ENCODE results near the gene SLC35D2. TPM values are rescaled to one million over a fixed set of nuclear protein-coding genes. Genes with fewer than 3 reads are reported as not detected.
"Not testable (repeated sequence)": the region's sequence is repeated elsewhere in the genome, so short reads cannot be mapped to it uniquely, and the experiment has no call there.

The SLC35D2 gene
- total RNA-seq, 1 donor from 2014 or later = 18.3 TPM

DNA sequence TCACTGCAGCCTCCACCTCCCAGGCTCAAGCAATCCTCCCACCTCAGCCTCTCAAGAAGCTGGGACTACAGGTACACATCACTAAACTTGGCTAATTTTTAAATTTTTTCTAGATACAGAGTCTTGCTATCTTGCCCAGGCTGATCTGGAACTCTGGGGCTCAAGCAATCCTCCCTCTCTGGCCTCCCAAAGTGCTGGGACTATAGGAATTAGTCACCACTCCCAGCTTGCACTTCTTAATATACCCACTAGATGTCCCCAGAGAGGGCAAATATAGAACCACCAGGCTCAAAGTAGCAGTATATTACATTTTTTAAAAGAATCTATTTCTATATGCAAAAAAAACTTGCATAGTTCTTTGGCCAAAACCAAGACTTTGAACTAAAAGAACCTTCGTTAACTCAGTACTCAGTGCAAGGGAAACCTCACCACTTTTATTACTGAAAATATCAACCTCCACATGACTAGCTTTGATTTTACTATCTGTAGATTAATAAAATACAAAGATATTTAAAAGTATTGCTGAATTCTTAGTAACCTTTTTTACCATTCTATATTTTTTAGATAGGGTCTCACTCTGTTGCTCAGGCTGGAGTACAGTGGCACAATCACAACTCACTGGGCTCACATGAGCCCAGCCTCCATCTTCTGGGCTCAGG, 55.7 kb downstream of the SLC35D2 start:
- Mint-ChIP-seq H3K36me3 (ENCODE audit: unreplicated experiment) (peaks cover 4% of the 10 kb centered on the region), H3K27me3 (ENCODE audit: unreplicated experiment) (no peaks in the 10 kb centered on the region), H3K27ac (ENCODE audit: unreplicated experiment) (no peak overlapping the region), H3K4me1 (ENCODE audit: unreplicated experiment) (no peaks in the 10 kb centered on the region), H3K9me3 (ENCODE audit: unreplicated experiment) (no peaks in the 10 kb centered on the region), H3K4me3 (ENCODE audit: unreplicated experiment) (no peak overlapping the region)
- no peak for DNase-seq (ENCODE audit: extremely low spot score, unreplicated experiment)
- peak; percentile 85 for TF ChIP-seq CTCF (IDR thresholded peaks at IDR 0.05)

DNA sequence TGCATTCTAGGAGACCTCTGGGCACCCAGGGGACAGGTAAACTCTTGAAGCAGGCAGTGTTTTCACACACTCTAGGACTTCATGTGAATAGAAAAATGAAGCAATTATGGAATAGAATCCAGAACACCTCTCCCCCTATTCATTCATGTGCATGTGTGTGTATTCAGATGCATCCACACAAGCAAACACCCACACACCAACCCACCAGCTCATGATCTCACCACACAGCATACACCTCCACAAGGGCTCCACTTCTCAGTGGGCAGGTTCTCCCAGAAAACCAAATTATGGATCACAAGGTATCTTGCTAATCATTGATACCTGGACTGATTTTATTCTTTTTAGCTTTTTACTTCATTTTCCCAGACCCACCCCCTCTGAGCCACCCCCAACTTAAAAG, 60.3 kb downstream of the SLC35D2 start:
- Mint-ChIP-seq H3K9me3 (ENCODE audit: unreplicated experiment) (no peaks in the 10 kb centered on the region), H3K36me3 (ENCODE audit: unreplicated experiment) (peaks cover 7% of the 10 kb centered on the region), H3K27me3 (ENCODE audit: unreplicated experiment) (no peaks in the 10 kb centered on the region), H3K4me1 (ENCODE audit: unreplicated experiment) (no peaks in the 10 kb centered on the region), H3K4me3 (ENCODE audit: unreplicated experiment) (no peak overlapping the region), H3K27ac (ENCODE audit: unreplicated experiment) (no peak overlapping the region)
- DNase-seq (ENCODE audit: extremely low spot score, unreplicated experiment) = no peak
- no peak for TF ChIP-seq CTCF (IDR thresholded peaks at IDR 0.05)

DNA sequence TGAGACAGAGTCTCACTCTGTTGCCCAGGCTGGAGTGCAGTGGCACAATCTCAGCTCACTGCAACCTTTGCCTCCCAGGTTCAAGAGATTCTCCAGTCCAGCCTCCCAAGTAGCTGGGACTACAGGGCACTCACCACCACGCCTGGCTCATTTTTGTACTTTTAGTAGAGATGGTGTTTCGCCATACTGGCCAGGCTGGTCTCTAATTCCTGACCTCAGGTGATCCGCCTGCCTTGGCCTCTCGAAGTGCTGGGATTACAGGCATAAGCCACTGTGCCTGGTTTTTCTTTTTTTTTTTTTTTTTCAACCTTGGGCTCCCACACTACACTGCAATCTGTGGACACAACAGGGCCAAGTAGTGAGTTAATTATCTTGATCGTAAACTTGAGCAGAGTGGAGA, 60.8 kb downstream of the SLC35D2 start:
- not testable (repeated sequence) for H3K4me1 Mint-ChIP-seq (ENCODE audit: unreplicated experiment); DNase-seq (ENCODE audit: extremely low spot score, unreplicated experiment); H3K36me3 Mint-ChIP-seq (ENCODE audit: unreplicated experiment); H3K4me3 Mint-ChIP-seq (ENCODE audit: unreplicated experiment); H3K27ac Mint-ChIP-seq (ENCODE audit: unreplicated experiment); H3K27me3 Mint-ChIP-seq (ENCODE audit: unreplicated experiment); H3K9me3 Mint-ChIP-seq (ENCODE audit: unreplicated experiment)

- DNase-seq (ENCODE audit: extremely low spot score, unreplicated experiment); H3K9me3 Mint-ChIP-seq (ENCODE audit: unreplicated experiment); H3K4me3 Mint-ChIP-seq (ENCODE audit: unreplicated experiment); H3K36me3 Mint-ChIP-seq (ENCODE audit: unreplicated experiment); H3K27me3 Mint-ChIP-seq (ENCODE audit: unreplicated experiment); H3K4me1 Mint-ChIP-seq (ENCODE audit: unreplicated experiment); H3K27ac Mint-ChIP-seq (ENCODE audit: unreplicated experiment): not testable (repeated sequence)
Measured at GRCh38 chr9:96322210-96322609, 61.3 kb downstream of the SLC35D2 start.

DNA sequence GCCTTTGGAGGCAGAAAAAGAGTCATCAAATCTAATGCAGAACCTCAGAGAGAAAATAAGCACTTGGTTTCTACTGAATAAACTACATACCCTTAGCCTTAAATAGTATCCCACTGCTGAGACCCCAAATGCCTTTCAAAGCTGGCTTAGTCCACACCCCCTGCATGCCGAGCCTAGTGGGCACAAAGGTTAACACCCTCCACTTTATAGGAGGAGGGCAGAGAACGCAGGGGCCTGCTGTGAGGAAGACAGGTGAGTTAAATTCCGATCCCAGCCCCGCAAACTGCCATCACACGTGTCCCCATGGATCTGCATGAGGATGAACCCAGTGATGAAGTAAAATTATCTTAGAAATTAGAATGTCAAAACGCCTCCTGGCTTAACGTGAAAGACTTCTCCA, 62.0 kb downstream of the SLC35D2 start:
- Mint-ChIP-seq H3K27me3 (ENCODE audit: unreplicated experiment) (no peaks in the 10 kb centered on the region), H3K36me3 (ENCODE audit: unreplicated experiment) (peaks cover 3% of the 10 kb centered on the region), H3K4me1 (ENCODE audit: unreplicated experiment) (peaks cover 2% of the 10 kb centered on the region), H3K4me3 (ENCODE audit: unreplicated experiment) (no peak overlapping the region), H3K9me3 (ENCODE audit: unreplicated experiment) (no peaks in the 10 kb centered on the region), H3K27ac (ENCODE audit: unreplicated experiment) (no peak overlapping the region)
- no peak for TF ChIP-seq CTCF (IDR thresholded peaks at IDR 0.05)
- DNase-seq (ENCODE audit: extremely low spot score, unreplicated experiment) = no peak

- no peak overlapping the region for H3K4me3 Mint-ChIP-seq (ENCODE audit: unreplicated experiment)
- peaks cover 2% of the 10 kb centered on the region for H3K4me1 Mint-ChIP-seq (ENCODE audit: unreplicated experiment)
- no peaks in the 10 kb centered on the region for H3K27me3 Mint-ChIP-seq (ENCODE audit: unreplicated experiment)
- DNase-seq (ENCODE audit: extremely low spot score, unreplicated experiment) = no peak
- H3K36me3 Mint-ChIP-seq (ENCODE audit: unreplicated experiment) = peaks cover 3% of the 10 kb centered on the region
- no peak for TF ChIP-seq CTCF (IDR thresholded peaks at IDR 0.05)
- H3K27ac Mint-ChIP-seq (ENCODE audit: unreplicated experiment) = no peak overlapping the region
- H3K9me3 Mint-ChIP-seq (ENCODE audit: unreplicated experiment) = no peaks in the 10 kb centered on the region
Measured at GRCh38 chr9:96320749-96321280, 62.7 kb downstream of the SLC35D2 start.
